Endothelial cell of hepatic sinusoid (primary cell): ENCODE results near the gene CRYGS.
"Not testable (repeated sequence)": the region's sequence is repeated elsewhere in the genome, so short reads cannot be mapped to it uniquely, and the experiment has no call there.

Source experiments
- in situ Hi-C: cut with HindIII; loops from 2 replicates; pipeline ENCODE4 v1.10.0; 2017; ENCODE audit warnings: low sequenced_read_pairs

Gene CRYGS

GRCh38 chr3:186544281-186544680, at the start of gene CRYGS:
TSS of gene CRYGS (minus strand) at chr3:186544380. CDS start at chr3:186544326, 54 bp downstream.
- in situ Hi-C loops = no loop called here

DNA sequence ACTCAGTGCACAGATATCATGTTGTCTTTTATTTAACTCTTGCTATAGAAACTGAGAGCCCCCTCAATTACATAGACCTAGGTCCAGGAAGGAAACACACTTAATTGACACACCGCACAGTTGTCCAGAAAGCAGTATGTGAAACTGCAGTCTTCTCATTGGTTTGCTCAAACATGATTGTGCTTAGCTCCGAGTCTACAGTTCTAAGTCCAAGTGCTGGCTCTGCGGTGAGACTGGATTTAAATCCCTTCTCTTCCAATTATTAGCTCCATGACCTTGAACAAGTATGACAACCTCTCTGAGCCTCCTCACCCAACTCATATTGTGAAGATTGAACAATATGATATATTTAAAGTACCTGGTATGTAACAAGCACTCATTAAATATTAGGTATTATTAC, 49.7 kb upstream of the CRYGS start:
- in situ Hi-C loops = no loop called here

- in situ Hi-C loops = no loop called here
These were observed 48.5 kb upstream of the CRYGS start for GRCh38 chr3:186592682-186593081.

GRCh38 chr3:186590580-186591295, 46.6 kb upstream of the CRYGS start:
- in situ Hi-C loops = no loop called here

DNA sequence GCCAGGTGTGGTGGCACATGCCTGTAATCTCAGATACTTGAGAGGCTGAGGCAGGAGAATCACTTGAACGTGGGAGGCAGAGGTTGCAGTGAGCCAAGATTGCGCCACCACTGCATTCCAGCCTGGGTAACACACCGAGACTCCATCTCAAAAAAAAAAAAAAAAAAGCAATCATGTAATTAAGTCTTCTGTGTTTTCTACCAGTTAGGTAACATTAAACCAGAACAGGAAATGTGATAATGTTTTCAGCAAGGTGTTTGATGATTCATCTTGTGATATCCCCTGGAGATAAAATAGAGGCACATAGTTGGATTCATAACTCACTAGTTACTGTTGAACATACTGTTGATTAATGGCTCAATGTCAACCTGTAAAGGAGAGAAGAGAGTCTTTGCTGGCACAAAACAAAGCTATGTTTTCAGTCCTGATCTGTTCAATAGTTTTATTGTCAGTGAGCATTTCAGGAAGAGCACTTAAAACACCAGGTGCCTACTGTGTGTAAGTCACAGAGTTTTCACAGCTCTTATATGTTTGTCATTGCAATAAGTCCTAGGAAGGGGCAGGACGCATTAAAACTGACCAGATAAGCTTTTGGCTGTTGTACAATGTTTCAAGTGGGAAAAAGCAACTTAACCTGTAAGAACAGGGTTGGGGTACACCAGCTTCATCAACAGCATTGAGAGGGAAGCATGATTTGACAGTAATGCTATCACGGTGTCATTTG, 45.8 kb upstream of the CRYGS start:
- in situ Hi-C loops = no loop called here

DNA sequence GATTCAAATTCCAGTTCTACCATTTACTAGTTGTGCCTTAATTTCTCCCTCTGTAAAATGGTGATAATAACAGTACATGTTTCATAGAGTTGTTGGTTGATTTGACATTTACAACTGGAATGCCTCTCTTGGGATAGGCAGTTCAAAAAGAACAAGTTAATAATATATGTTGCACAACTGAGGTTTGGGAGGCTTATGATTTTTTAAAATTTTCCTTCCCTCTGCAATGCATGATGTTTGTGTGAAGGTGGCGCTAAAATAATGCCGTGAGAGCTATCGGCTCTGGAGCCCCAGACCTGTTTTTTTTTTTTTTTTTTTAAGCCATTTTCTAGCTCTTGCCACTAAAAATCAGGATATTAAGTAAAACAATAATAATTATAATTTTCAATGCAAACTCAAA, 44.9 kb upstream of the CRYGS start:
- in situ Hi-C loops = no loop called here

GRCh38 chr3:186588632-186589031, 44.5 kb upstream of the CRYGS start:
- in situ Hi-C loops = no loop called here

DNA sequence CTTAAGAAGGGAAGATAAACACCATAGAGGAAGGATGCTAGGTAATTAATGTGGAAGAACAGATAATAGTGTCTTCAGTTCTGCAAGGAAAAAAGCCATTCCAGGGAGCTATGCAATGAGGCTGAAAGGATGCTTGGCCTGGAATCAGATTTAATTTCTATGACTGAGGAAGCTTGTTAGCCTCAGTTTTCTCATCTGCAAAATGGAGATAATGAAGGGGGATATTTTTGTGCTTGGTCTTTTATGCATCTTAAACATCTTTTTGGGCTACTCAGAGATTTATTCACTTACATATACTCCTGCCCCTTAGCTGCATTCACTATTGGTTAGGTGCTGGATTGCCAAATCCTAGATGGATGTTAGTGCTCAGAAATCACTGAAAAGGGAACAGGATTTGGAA, 43.0 kb upstream of the CRYGS start:
- in situ Hi-C loops = no loop called here

GRCh38 chr3:186586245-186586644, 42.1 kb upstream of the CRYGS start:
- in situ Hi-C loops = not testable (repeated sequence)

DNA sequence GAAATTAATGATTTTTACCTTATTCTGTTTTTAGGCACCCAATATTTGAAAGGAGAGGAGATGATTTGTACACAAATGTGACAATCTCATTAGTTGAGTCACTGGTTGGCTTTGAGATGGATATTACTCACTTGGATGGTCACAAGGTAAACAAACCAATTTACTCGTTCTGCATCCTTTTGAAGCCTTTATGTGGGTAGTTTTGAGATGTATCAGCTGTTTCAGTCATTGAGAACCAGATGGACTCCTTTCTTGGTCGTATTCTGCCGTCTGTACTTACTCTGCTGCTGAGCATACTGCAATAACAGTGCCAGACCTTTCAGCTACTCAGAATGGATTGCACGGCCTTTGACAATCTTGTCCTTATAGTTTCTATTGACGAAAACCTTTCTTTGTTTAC, 39.7 kb upstream of the CRYGS start:
- in situ Hi-C loops = no loop called here

GRCh38 chr3:186582541-186582940, 38.4 kb upstream of the CRYGS start:
- in situ Hi-C loops = no loop called here

GRCh38 chr3:186580785-186581184, 36.6 kb upstream of the CRYGS start:
- in situ Hi-C loops = no loop called here

- in situ Hi-C loops = no loop called here
These were observed 33.3 kb upstream of the CRYGS start for GRCh38 chr3:186577521-186577920.

- in situ Hi-C loops = no loop called here
These were observed 27.4 kb upstream of the CRYGS start for GRCh38 chr3:186571644-186572013.

- in situ Hi-C loops = no loop called here
These were observed 26.9 kb upstream of the CRYGS start for GRCh38 chr3:186570941-186571643.

- in situ Hi-C loops = no loop called here
These were observed 26.1 kb upstream of the CRYGS start, which contains the start of gene DNAJB11 for GRCh38 chr3:186570096-186570940. TSS of gene DNAJB11 (plus strand) at chr3:186570720. CDS start at chr3:186570898, 178 bp downstream.

DNA sequence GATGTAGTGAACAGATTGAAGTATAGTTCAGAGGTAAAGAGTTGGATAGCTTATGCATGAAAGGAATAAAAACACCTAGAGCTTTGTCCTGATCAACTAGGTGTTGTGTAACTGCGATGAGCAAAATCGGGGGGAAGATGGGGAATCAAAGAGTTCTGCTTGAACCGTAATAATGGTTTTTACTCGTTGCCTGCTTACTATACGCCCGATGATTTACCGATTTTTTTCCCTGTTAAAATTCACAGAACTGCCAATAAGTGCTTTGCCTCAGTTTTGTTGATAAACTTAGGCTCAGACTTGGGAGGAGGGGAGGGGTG, 25.6 kb upstream of the CRYGS start:
- in situ Hi-C loops = no loop called here

DNA sequence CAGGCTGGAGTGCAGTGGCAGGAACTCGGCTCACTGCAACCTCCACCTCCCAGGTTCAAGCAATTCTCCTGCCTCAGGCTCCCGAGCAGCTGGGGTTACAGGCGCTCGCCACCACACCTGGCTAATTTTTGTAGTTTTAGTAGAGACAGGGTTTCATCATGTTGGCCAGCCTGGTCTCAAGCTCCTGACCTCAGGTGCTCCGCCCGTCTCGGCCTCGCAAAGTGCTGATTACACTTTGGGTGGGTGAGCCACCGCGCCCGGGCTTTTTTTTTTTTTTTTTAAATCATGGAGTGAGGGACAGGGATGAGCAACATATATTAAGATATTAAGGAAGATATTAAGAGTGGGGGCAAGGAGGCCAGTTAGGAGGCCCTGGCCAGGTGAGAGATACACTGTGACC, 25.2 kb upstream of the CRYGS start:
- in situ Hi-C loops = not testable (repeated sequence)

DNA sequence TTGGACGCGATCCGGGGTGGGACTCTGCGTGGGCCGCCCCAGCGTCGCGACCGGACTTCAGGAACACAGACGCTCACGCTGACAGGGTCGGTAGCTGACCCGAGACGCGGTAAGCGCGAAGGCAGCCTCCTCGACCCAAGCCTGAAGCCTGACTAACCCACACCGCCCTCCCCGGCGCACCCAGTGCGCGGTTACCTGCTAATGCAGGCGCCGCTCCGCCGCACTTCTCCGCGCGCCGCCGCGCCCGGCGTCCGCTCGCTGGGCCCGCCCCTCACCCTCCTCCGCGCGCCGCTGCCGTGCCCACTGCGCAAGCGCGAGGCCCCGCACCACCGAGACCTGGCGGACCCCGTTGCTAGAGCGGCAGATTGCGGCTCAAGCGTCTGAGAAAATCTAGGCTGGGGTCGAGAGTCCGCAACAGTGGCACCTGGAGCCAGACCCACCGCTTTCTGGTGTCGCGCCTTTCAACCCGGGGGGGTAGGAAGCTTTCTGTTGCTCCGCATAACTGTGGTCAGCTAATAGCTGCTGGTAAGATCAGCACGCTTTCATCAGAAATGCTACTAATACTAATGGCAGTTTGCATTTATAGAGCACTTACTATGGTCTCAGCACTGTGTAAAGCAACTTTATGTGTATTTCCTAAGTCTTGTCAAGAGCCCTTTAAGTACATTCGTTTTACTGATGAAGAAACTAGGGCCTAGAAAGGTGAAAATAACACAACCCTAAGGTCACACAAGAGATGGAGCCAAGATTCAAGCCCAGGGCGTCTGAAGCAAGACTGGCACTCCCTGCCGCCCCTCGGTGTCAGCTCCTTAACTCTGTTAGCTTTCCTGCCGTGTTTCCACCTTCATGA, 23.1 kb upstream of the CRYGS start, which contains the start of gene TBCCD1:
Gene TBCCD1 (minus strand): TSS at position 268 of the 850 bp plus-strand sequence. CDS start 3,010 bp downstream, outside the sequence.
- in situ Hi-C loops = no loop called here

DNA sequence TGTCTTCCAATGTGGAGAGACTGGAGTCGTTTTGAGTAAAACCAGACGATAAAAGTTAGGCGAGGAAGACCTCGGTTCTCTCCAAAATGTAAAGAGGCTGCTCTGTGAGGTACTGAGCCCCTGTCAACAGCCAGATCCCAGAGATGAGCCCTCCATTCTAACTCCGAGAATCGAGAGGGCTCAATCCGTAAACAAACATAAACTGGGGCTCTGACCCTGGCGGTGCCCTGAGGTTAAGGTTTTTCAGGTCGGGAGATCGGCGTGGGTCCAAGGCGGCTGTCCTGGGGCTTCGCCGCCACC, 22.5 kb upstream of the CRYGS start:
- in situ Hi-C loops = no loop called here
